NCI-H82 (cell line): ENCODE results near the gene MUC22.
A peak's percentile ranks its signal among the peaks of the same experiment; 100 is the strongest.
"Not testable (repeated sequence)": the region's sequence is repeated elsewhere in the genome, so short reads cannot be mapped to it uniquely, and the experiment has no call there.

Source experiments
- DNase-seq: peaks from one replicate; lab custom pipeline; 2025; lab: John Stamatoyannopoulos, UW

MUC22 gene

DNA sequence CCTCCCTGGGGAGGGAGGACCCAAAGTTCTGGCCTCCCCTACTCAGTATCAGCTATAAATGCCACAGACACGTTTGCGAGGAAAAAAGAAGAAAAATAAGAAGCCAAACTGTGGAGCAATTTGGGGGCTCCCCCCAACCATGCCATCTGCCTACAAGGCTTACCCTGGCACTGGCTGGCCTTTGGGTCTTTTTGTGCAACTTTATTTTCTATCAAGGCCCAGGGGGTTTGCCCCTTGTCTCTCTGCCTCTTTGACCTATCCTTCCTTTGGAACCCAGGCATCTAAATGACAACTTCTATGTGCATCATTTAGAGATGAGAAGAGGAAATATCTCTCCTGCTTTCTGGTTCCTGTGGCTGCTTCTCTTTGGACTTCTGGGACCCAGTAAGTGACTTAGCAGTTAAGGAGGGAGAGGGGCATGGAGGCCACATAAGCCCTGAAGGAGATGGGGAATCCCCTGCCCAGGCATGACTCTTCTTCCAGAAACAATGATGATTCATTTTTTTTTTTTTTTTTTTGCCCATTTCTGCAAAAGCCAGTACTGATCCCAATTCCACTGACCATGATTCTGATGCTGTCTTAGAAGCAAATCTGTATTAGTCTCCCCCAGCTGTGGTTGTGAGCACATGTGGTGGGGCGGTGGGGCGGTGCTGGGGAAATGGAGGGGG is at the start of gene MUC22:
Gene MUC22 (plus strand): TSS at position 82 of the 668 bp plus-strand sequence. CDS start 233 bp downstream, at position 315.
- no peak for DNase-seq

DNA sequence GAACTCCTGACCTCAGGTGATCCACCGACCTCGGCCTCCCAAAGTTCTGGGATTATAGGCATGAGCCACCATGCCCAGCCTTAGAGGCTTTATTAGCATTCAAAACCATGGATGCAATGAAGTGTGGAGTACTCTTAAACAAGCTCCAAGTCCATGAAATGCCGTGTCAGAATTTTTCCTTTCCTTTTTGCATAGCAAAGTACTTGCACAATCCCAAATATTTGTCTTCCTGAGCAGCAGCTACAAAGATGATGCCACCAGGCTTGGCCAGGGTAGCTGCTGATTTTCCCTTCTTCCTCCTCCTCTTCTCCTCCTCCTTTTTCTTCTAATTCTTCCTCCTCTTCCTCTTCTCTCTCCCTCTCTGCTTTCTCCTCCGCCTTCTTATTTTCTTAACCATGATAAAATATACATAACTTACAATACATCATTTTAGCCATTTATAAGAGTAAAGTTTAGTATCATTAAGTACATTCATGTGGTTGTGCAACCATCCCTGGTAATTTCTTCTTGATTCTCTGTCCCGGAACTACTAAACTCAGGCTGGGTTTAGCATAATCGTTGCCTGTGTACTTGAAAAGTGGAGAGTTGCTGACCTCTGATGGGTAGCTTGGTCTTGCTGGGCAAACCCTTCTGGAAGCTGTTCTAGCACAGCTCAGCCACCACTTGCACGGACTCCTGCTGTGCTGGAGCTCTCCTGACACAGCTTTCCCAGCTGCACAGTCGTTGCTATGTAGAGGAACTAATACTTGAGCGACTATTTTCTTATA is 49.2 kb upstream of the MUC22 start:
- DNase-seq: no peak

DNA sequence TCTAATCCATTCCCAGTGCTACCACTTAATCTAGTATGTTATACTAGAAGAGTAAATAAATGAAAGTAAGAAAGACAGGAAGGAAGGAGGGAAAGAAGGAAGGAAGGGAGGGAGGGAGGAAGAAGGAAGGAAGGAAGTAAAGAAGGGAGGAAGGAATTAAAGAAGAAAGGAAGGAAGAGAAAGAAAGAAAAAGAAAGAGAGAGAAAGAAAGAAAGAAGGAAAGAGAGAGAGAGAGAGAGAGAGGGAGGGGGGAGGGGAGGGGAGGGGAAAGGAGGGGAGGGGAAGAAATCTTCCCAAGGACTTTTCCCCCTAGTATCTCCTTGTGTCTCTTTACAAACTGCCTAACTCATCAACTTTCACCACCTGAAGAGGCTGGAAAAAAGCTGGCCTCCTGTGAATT is 47.6 kb upstream of the MUC22 start:
- DNase-seq: no peak

DNA sequence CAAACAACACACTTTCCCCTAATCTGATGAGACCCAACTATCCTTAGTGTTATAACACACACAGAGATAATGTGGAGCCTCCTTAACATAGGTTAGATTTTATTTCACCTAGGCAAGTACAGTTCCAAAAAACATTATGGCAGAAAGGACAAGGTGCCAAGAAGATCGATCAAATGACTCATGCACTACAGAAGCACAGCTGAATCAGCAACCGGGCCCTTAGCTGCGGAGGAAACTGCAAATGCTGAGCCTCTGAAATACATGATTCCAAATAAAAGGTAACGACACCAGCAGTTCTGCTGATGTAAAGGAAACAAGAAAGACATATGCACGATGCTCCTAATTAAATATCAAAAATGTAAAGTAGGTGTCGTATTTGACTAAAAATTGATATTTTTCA is 46.6 kb upstream of the MUC22 start:
- no peak for DNase-seq

DNA sequence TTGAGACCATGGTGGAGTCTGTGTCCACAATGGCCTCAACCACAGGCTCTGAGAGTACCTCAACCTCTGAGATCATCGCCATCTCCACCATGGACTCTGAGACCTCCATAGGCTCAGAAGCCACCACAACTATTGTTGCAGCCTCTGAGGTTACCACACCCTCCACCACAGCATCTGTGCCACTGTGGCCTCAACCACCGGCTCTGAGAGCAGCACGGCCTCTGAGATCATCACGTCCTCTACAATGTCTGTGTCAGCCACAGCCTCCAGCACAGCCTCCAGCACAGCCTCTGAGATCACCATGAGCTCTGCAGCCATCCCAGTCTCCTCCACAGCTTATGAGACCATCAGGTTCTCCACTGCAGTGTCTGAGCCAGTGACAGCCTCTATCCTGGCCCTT is 46.2 kb upstream of the MUC22 start:
- DNase-seq: no peak

DNA sequence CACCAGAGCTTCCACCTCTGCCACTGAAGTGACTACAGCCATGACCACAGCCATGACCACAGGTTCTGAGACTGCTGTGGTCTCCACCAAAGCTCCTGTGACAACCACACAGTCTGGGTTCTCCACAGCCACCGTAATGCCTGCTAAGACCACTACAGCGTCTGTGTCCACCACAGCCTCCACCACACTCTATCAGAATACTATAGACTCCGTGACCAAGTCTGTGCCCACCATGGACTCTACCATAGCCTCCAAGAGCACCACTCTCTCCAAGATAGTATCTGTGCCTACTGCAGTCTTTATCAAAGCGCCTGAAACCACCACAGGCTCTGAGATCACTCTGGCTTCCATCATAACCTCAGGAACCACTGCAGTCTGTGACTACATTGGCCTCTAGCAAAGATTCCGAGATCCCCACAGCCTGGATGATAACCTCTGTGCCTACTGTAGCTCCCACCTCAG is 45.1 kb upstream of the MUC22 start:
- DNase-seq: no peak

DNA sequence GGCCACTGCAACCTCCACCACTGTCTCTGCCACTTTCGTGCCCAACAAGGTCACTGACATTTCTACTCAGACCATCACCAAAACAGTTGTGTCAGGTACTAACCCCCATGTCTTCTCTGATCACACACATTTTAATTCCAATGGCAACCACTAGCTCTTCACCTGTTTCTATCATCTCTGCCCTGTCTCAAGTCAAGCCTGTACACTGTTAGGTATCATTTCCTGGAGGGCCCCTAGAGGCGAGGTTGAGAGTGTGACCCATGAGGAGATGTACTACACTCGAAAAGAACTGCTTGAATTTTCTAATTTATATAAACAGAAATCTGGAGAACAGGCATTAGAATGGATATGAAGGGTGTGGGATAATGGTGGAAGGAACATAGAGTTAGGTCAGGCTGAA is 44.1 kb upstream of the MUC22 start:
- no peak for DNase-seq

DNA sequence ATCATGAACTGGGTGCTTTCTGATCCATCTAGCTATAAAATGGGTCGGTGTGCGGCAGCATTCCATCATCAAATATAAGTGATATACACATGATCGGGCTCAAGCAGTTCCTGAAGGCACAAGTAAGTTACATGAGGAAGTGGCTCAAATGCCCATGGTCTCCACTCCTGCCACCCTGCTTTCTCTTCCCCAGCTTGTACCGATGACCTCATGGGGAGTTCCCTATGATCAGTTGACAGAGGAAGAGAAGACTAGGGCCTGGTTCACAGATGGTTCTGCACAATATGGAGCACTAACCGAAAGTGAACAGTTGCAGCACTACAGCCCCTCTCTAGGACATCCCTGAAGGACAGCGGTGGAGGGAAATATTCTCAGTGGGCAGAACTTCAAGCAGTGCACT is 41.1 kb upstream of the MUC22 start:
- not testable (repeated sequence) for DNase-seq

DNA sequence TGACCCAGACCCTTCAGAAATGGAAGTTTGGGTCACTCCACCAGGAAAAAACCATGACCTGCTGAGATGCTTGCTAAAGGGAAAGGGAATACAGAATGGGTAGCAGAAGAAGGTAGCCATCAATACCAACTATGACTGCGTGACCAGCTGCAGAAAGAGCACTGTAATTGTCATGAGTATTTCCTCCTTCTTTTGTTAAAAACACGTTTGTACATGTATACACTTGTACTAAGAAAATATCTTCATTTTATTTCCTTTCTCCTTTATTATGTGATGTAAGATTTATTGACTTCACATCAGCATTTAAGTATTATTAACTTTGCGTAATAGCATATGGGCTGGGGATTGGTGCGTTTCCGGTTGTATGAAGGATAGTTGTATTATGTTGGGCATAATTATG is 39.3 kb upstream of the MUC22 start:
- DNase-seq: no peak

DNA sequence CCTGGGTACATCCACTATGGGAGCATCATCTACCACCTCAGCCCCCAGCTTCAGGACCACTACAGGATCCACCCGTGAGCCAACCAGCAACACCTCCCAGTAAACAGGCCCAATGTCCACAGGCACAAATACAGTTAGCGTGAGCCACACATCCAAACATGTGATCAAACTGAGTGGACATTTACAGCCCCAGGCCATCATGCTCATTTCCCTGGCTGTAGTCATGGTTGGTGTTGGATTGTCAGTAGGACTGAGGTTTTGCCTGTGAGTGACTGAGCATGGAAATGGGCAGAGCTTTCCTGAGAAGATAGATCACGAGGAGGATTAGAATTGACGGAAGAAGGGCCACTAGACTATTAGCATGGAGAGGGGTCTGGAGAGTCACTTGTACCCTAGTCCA is 37.5 kb upstream of the MUC22 start:
- no peak for DNase-seq

DNA sequence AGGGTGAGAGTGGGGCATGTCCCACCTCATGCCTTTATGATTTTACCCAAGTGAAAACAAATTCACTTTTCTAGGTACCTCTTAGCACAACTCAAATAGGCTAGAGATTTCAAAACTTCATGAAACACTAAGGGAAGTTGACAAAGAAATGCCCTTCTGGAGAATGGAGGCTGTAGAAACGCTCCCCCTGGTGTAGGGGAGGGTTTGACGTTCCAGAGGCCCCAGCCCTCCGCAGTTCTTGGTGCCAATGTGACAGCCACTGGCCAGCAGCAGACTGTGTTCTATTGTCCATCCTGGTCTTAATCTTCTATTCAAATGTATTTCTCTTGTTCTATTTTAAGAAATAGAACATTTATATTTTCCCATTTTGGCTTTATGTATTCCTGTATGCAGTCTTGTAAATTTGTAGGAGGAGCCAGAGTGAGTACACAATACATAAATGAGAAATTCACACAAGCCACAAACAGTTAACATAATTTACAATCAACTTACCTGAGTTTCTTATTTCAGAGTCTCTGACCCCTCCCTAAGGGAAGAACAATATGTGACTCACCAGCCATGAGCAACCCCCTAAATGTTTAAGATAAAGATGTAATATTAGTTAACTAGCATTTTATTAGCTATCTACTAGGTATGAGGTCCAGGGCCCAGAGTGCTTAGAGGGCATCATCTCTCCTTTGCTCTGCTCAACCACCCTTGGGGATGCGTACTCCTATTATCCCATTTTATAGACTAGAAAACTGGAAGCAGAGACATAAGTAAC is 35.6 kb upstream of the MUC22 start:
- DNase-seq: no peak

DNA sequence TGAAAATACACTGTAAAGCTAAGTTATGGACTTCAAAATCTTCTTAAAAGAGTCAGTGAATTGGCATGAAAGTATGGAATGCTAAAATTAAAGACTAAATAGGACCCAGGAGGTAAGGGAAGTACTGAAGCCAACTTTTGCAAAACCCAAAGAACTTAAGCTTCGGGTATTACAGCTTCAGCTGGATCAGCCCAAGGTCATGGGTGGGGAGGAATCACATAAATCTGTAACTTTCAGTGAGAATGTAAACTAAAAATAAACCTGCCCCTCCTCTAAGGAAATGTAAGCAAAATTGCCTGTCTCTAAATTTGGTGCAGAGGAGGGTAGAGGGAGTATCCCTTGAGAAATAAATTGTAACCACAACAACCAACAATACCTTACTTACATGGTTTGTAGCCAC is 31.1 kb upstream of the MUC22 start:
- DNase-seq: no peak

DNA sequence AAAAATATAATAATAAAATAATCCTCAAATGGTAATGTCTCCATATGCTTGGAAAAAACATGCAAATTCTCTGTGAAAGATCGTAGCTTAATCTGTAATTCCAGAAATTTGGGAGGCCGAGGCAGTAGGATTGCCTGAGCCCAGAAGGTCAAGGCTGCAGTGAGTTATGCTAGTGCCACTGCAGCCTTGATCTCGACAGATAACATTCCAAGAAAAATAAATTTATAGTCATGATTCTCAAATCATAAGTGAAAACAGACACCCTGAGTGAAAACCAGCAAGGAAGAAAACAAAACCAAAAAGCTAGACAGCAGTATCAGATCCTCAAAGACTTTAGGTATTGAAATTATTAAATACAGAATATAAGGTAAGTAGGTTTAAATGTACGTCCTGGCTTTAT is 30.6 kb upstream of the MUC22 start:
- no peak for DNase-seq

DNA sequence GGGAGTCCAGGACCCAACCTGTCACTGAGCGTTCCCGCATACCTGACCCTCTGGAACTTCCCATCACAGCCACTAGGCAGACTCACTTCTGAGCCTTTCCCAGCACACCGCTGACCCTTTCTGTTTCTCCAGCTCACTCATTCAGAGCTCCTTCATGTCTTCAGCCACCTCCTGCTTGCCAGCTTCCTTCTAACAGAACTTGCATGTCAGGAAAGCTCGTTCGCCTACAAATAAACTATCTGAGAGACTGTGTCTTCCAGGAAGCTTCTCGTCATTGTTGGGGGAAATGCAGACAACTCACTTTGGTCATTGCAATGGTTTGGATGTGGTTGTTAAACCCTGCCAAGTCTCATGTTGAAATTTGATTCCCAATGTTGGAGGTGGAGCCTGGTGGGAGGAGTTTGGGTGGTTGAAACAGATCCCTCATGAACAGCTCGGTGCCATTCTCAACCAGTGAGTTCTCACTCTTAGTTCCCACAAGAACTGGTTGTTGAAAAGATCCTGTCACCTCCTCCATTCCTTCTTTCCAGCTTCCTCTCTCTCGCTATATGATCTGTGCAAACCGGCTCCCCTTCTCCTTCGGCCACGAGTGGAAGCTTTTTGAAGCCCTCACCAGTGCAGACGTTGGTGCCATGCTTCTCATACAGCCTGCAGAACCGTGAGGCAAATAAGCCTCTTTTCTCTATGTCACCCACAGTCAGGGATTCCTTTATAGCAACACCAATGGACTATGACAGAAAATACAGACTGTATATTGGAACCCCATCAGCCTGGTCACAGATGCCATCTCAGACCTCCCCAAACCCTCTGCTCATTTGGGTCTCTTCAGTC is 28.1 kb upstream of the MUC22 start:
- DNase-seq: peak; percentile 14

DNA sequence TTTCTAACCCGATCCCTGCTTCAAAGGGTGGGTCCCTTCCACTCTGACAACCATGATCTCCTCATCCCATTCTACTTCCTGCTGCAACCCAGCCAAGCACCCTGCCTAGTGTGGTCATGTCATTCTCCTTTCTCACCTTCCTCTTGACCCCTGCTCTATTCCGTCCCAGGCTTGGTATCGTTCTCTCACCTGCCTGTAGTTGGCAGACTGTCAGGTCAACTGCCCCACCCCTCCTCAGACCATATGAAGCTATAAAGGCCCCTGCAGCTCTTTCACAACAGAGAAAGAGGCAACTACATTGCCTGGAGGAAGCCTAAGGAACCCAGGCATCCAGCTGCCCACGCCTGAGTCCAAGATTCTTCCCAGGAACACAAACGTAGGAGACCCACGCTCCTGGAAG is 26.8 kb upstream of the MUC22 start, which contains the start of gene MUC21:
Gene MUC21 (plus strand): TSS at position 280 of the 400 bp plus-strand sequence. CDS start 241 bp downstream, outside the sequence.
- no peak for DNase-seq

DNA sequence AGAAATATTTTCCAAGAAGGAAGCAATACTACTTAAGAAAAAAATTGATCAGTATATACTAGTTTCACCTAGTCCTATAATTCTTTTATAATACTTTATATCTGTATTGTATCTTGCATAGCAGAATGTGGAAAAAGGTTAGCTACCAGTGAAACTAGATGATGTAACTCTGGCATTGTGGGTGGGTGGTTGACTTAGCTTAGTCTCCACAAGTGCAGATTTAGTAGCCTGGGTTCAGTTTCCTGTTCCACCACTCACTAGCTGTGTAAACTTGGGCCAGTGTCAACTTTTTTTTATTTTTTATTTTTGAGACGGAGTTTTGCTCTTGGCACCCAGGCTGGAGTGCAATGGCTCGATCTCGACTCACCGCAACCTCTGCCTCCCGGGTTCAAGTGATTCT is 24.8 kb upstream of the MUC22 start:
- no peak for DNase-seq

DNA sequence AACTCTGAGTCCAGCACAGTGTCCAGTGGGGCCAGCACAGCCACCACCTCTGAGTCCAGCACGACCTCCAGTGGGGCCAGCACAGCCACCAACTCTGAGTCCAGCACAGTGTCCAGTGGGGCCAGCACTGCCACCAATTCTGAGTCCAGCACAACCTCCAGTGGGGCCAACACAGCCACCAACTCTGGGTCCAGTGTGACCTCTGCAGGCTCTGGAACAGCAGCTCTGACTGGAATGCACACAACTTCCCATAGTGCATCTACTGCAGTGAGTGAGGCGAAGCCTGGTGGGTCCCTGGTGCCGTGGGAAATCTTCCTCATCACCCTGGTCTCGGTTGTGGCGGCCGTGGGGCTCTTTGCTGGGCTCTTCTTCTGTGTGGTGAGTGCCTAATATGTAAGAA is 23.0 kb upstream of the MUC22 start:
- no peak for DNase-seq

DNA sequence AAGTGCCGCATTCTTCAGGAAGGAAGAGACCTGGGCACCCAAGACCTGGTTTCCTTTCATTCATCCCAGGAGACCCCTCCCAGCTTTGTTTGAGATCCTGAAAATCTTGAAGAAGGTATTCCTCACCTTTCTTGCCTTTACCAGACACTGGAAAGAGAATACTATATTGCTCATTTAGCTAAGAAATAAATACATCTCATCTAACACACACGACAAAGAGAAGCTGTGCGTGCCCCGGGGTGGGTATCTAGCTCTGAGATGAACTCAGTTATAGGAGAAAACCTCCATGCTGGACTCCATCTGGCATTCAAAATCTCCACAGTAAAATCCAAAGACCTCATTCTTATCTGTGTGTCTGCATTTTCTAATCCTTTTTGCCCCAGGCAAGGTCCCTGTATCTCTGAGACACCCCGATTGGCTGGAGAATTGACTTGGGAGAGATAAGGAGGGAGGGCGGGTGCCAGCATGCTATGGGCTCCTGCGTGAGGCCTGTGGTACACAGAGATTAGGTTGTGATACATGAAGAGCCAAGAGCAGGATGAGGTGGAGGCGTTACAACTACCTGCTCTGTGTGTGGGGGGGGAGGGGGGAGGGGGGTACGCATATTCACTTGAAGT is 22.0 kb upstream of the MUC22 start:
- DNase-seq: no peak

DNA sequence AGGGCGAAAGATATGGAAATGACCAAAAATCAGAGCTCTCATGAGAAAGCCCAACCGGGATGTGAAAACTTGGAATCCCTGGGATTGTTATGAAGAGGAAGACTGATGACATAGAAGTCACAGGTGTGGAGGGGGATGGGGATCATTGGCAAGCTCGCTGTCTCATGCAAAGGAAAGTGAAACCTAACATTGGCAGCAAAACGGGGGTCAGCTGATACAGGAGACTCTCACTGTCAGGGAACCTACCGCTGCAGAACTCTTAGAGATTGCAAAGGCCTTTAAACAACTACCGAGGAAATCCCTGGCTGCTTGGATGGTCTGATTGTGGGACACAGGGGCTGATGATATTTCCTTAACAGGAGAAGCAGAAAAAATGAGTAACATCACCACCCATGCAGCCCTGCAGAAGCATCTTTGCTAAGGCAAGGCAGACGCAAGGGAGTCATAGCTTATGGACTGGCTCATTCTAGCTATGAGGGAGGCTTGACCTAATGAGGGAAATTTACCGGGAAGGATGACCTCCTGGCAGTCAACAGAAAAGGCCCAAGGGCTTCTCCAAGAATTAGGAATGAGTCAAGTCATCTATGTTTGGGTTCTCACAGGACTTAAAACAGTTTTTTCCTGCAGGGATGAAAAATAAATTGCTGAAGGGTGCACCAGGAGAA is 19.7 kb upstream of the MUC22 start:
- DNase-seq: no peak

DNA sequence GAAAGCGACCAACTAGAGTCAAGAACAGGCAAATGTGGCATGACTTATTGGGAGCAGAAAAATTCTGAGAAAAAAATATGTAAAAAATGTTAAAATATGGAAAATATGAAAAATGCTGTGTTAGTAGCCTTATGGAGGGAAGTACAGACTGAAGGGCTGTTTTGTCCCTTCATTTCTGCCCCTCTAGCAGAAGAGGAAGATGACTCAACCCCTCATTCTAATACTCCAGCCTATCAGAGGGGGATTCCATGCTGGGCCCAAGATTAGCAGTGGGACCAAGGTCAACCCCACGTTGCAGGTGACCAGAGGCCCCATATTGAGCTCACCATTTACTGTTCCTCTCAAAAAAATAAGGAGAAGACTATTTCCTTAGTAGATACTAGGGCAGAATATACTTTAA is 18.4 kb upstream of the MUC22 start:
- DNase-seq: no peak

DNA sequence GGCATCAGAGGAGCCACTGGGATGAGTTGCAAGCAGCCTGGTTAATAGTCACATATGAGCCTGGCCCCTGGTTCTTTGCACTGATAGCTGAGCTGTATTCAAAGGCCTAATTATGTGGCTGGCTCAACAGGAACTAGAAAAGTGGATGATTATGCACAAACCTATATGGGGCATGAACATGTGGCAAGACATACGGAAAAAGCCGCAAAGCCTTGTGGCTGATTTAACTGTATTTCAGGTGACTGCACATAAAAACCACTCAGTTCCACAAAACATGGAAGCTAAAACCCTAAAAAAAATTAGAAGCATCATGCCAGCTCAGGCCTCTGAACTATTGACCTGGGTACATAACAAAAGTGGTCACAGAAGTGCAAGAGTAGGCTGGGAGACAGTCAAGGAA is 13.0 kb upstream of the MUC22 start:
- DNase-seq: no peak
